ENCODE measurements around the gene CCR7. TPM values are rescaled to one million over a fixed set of nuclear protein-coding genes. Genes with fewer than 3 reads are reported as not detected.

The CCR7 gene
- total and polyA plus RNA-seq, 4 donors: 1.8 to 5.9 (median 3.0) TPM

DNA sequence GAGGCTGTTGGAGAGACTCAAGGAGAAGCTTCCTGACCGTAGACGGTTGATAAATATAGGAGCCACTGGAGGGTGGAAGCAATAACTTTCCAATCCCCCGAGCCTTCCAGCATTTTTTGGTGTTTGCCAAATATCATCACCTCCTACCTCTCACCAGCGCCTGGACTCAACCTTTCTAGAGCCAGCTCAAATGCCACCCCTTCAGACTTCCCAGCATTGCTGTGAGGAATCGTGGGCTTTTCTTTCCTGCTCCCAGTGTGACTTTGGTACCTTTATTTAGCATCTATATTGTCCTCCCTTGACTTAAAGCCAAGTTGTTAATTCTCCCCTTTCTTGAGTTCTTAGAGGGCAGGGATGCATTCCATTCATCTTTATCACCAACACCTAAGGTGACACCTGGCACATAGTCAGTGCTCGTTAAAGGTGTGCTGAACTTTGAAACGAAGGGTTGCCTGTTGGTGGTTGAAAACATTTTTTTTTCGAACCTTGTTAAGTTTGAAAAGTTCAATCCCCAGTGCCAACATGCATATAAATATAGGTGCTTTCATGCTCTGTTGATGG lies 35.3 kb upstream of the CCR7 start:
- Histone ChIP-seq H3K36me3 (ENCODE audit: control insufficient read depth in 4 of 4, insufficient read depth in 4 of 4, low read length in 4 of 4) (no peaks in the 10 kb centered on the region), H3K4me3 (no peak overlapping the region), H3K9me3 (ENCODE audit: control insufficient read depth in 4 of 4, insufficient read depth in 3 of 4, low read length in 3 of 4) (no peaks in the 10 kb centered on the region), H3K9ac (ENCODE audit: insufficient read depth in 1 of 2, low read length in 2 of 2) (no peak overlapping the region), H3K4me1 (ENCODE audit: control insufficient read depth in 5 of 5, insufficient read depth in 5 of 5, low read length in 5 of 5) (no peaks in the 10 kb centered on the region), H3K27me3 (ENCODE audit: control insufficient read depth in 3 of 3, insufficient read depth in 3 of 3, low read length in 2 of 3) (no peaks in the 10 kb centered on the region), H3K27ac (ENCODE audit: low read depth in 1 of 2, low read length in 1 of 2) (no peak overlapping the region)
- 81 to 87% methylated on average over 8 of the region's 8 CpGs for WGBS, 2 donors
- DNase-seq: no peak
- ATAC-seq (ENCODE audit: insufficient read depth, low FRiP score): no peak
- TF ChIP-seq, protein P1, sequence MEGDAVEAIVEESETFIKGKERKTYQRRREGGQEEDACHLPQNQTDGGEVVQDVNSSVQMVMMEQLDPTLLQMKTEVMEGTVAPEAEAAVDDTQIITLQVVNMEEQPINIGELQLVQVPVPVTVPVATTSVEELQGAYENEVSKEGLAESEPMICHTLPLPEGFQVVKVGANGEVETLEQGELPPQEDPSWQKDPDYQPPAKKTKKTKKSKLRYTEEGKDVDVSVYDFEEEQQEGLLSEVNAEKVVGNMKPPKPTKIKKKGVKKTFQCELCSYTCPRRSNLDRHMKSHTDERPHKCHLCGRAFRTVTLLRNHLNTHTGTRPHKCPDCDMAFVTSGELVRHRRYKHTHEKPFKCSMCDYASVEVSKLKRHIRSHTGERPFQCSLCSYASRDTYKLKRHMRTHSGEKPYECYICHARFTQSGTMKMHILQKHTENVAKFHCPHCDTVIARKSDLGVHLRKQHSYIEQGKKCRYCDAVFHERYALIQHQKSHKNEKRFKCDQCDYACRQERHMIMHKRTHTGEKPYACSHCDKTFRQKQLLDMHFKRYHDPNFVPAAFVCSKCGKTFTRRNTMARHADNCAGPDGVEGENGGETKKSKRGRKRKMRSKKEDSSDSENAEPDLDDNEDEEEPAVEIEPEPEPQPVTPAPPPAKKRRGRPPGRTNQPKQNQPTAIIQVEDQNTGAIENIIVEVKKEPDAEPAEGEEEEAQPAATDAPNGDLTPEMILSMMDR (IDR thresholded peaks at IDR 0.05; ENCODE audit: control extremely low read depth, extremely low read depth): no peak

DNA sequence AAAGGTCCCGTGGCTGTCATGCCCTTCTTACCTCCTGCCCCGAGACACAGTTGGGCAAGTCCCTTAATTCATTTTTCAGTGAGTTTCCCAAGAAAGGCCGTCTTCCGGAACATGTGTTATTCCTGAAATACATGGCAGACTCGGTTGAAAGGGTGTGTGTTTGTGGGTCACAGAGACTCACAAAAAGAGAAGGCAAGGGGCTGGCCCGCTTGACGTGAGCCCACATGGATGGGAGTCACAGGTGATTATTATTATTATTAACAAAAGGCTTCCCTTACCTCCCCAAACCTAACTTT lies 34.1 kb upstream of the CCR7 start:
- no peaks in the 10 kb centered on the region for H3K4me1 ChIP-seq (ENCODE audit: control insufficient read depth in 5 of 5, insufficient read depth in 5 of 5, low read length in 5 of 5)
- H3K9ac ChIP-seq (ENCODE audit: insufficient read depth in 1 of 2, low read length in 2 of 2): no peak overlapping the region
- ATAC-seq (ENCODE audit: insufficient read depth, low FRiP score) (no peak), DNase-seq (no peak)
- H3K4me3 ChIP-seq: no peak overlapping the region
- TF ChIP-seq, protein P1 (IDR thresholded peaks at IDR 0.05; ENCODE audit: control extremely low read depth, extremely low read depth): no peak
- H3K36me3 ChIP-seq (ENCODE audit: control insufficient read depth in 4 of 4, insufficient read depth in 4 of 4, low read length in 4 of 4): no peaks in the 10 kb centered on the region
- no peaks in the 10 kb centered on the region for H3K9me3 ChIP-seq (ENCODE audit: control insufficient read depth in 4 of 4, insufficient read depth in 3 of 4, low read length in 3 of 4)
- 76 to 83% methylated on average over 7 of the region's 7 CpGs for WGBS, 2 donors
- H3K27ac ChIP-seq (ENCODE audit: low read depth in 1 of 2, low read length in 1 of 2): no peak overlapping the region
- no peaks in the 10 kb centered on the region for H3K27me3 ChIP-seq (ENCODE audit: control insufficient read depth in 3 of 3, insufficient read depth in 3 of 3, low read length in 2 of 3)

DNA sequence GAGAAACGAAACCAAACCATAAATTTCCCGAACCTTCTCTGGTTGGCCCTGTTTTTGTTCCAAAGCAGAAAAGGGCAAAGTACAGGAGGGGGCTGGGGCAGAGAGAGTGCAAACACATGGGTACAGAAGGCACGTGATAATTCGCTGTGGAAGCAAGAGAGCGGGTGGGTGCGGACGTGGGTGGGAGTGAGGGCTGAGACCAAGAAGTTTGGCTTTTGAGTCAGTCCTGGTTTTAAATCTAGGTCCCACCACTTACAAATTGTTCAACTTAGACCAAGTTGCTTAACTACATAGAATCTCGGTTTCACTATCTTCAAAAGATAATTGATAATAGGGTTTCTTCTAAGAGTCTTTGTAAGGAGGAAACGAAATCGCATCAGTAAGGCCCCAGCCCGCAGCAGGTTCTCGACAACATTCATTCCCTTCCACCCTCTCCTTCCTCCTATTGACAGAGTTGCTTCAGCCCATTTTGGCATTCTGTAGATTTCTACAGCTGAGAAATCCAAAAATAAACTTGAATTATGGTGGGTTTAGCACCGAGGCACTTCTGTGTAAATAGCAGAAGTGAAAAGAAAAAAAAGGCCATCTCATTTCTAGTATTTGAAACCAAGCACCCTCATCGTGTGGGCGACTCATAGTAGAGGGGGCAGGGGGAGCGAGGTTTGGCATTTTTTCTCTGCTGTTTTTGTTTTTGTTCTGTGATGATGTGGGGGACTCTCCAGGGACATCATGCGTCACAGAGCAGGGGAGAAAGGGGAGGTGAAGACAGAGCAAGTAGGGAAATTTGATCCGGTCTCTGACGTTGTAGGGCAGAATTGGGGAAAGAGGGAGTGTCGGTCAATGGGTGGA lies 33.6 kb upstream of the CCR7 start:
- Histone ChIP-seq H3K36me3 (ENCODE audit: control insufficient read depth in 4 of 4, insufficient read depth in 4 of 4, low read length in 4 of 4) (no peaks in the 10 kb centered on the region), H3K27ac (ENCODE audit: low read depth in 1 of 2, low read length in 1 of 2) (no peak overlapping the region), H3K4me1 (ENCODE audit: control insufficient read depth in 5 of 5, insufficient read depth in 5 of 5, low read length in 5 of 5) (no peaks in the 10 kb centered on the region), H3K9me3 (ENCODE audit: control insufficient read depth in 4 of 4, insufficient read depth in 3 of 4, low read length in 3 of 4) (no peaks in the 10 kb centered on the region), H3K4me3 (no peak overlapping the region), H3K27me3 (ENCODE audit: control insufficient read depth in 3 of 3, insufficient read depth in 3 of 3, low read length in 2 of 3) (no peaks in the 10 kb centered on the region), H3K9ac (ENCODE audit: insufficient read depth in 1 of 2, low read length in 2 of 2) (no peak overlapping the region)
- ATAC-seq (ENCODE audit: insufficient read depth, low FRiP score): no peak
- WGBS, 2 donors: 70 to 77% methylated on average over 20 of the region's 20 CpGs
- TF ChIP-seq, protein P1 (IDR thresholded peaks at IDR 0.05; ENCODE audit: control extremely low read depth, extremely low read depth): no peak
- no peak for DNase-seq
